ENCODE measurements around the gene KRT2. TPM values are rescaled to one million over a fixed set of nuclear protein-coding genes. Genes with fewer than 3 reads are reported as not detected.

Gene KRT2
- total RNA-seq, 2 donors from 2014 or later: not detected

DNA sequence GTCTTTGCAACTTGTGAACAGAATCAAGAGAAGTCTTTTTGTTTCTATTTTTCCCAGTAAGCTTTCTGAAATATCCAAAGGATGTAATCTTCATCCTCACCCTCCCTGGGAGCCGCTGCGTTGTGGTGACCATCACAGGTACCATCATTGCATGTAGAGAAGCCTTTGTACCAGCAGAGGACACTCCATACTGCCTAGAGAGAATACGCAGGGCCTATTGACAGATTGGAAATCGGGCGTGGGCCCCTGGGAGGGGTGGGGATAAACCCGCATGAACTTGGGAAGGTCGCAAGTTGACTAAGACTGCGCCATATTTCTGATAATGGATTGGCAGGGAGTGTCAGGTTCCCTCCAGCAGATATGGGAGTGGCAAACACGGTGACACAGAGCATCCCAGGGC is 15.5 kb upstream of the KRT2 start:
- 41 to 53% methylated on average over 9 of the region's 9 CpGs for WGBS, 2 donors
- no peak overlapping the region for H3K4me3 ChIP-seq
- H3K4me1 ChIP-seq: no peaks in the 10 kb centered on the region
- ATAC-seq: no peak
- H3K27ac ChIP-seq: no peak overlapping the region
- H3K9me3 ChIP-seq: no peaks in the 10 kb centered on the region
- no peaks in the 10 kb centered on the region for H3K36me3 ChIP-seq (replicated peaks in 1 of 2; ENCODE audit: insufficient read depth in 1 of 2, low read depth in 2 of 2)
- TF ChIP-seq, protein P1, sequence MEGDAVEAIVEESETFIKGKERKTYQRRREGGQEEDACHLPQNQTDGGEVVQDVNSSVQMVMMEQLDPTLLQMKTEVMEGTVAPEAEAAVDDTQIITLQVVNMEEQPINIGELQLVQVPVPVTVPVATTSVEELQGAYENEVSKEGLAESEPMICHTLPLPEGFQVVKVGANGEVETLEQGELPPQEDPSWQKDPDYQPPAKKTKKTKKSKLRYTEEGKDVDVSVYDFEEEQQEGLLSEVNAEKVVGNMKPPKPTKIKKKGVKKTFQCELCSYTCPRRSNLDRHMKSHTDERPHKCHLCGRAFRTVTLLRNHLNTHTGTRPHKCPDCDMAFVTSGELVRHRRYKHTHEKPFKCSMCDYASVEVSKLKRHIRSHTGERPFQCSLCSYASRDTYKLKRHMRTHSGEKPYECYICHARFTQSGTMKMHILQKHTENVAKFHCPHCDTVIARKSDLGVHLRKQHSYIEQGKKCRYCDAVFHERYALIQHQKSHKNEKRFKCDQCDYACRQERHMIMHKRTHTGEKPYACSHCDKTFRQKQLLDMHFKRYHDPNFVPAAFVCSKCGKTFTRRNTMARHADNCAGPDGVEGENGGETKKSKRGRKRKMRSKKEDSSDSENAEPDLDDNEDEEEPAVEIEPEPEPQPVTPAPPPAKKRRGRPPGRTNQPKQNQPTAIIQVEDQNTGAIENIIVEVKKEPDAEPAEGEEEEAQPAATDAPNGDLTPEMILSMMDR (IDR thresholded peaks at IDR 0.05): peak in 3 of 7 experiments; percentile 8 to 21 (median 18)
- no peak for TF ChIP-seq POLR2A (IDR thresholded peaks at IDR 0.05)
- intact Hi-C loops (cut with DNase I): no loop called here
- H3K27me3 ChIP-seq: no peaks in the 10 kb centered on the region
- no peak for DNase-seq

DNA sequence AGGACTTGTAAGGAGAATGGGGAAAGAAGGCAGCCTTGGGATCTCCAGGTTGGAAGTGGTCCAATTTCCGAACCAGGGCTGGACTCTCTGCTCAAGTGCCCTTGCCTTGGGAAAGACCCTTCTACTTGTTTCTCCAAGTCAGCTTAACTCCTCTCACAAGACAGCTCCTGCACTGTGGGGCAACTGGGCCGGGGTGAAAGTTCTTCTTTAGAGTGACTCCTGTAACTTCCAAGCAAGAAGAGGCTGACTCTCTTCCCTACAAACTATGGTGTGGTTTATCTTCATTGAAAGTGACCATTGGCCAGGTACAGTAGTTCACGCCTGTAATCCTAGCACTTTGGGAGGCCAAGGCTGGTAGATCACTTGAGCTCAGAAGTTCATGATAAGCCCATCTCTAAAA is 14.5 kb upstream of the KRT2 start:
- no peaks in the 10 kb centered on the region for H3K9me3 ChIP-seq
- intact Hi-C loops (cut with DNase I): no loop called here
- no peaks in the 10 kb centered on the region for H3K27me3 ChIP-seq
- DNase-seq (no peak), ATAC-seq (no peak)
- WGBS, 2 donors: 57 to 60% methylated on average over 2 to 3 of the region's 3 CpGs
- no peak for TF ChIP-seq POLR2A (IDR thresholded peaks at IDR 0.05)
- H3K27ac ChIP-seq: no peak overlapping the region
- no peaks in the 10 kb centered on the region for H3K36me3 ChIP-seq (replicated peaks in 1 of 2; ENCODE audit: insufficient read depth in 1 of 2, low read depth in 2 of 2)
- no peaks in the 10 kb centered on the region for H3K4me1 ChIP-seq
- H3K4me3 ChIP-seq: no peak overlapping the region

DNA sequence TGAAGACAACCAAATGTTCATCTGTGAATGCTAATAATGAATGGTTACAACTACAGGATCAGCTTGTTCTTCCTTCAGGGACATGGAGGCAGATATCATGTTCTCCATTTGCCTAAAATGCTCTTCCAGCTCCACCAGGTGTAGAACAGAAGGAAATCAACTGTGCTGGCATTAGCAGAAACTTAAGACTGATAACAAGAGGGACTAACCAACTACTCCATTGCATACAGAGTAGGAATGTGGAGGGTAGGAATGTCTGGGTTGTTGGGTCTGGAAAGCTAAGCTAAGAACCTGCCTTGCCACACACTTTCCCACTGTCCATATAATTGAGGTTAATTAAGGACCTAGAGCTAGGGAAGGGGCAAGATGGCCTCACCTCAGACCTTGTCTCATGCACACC is 11.4 kb upstream of the KRT2 start:
- Histone ChIP-seq H3K9me3 (no peaks in the 10 kb centered on the region), H3K4me1 (no peaks in the 10 kb centered on the region), H3K27ac (no peak overlapping the region), H3K36me3 (replicated peaks in 1 of 2; ENCODE audit: insufficient read depth in 1 of 2, low read depth in 2 of 2) (no peaks in the 10 kb centered on the region), H3K27me3 (no peaks in the 10 kb centered on the region), H3K4me3 (no peak overlapping the region)
- intact Hi-C loops (cut with DNase I): no loop called here
- TF ChIP-seq, protein P1 (IDR thresholded peaks at IDR 0.05): no peak
- TF ChIP-seq POLR2A (IDR thresholded peaks at IDR 0.05): no peak
- no peak for DNase-seq
- no peak for ATAC-seq

DNA sequence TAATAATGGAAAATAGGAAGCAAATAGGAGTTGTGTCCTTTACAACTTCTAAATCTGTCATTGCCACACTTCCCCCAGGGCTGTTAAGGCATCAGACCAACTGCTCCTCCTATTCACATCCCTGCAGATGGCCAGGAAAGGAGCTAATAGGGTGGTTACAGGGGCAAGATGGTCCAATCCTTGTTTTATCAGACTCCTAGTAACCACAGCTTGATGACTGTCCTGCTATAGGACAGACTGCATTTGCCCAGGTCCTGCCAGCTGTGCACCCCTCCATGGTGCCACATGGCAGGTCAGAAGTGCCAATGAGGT is 10.9 kb upstream of the KRT2 start:
- ATAC-seq (no peak), DNase-seq (no peak)
- H3K27ac ChIP-seq: no peak overlapping the region
- H3K27me3 ChIP-seq: no peaks in the 10 kb centered on the region
- intact Hi-C loops (cut with DNase I): no loop called here
- no peak overlapping the region for H3K4me3 ChIP-seq
- H3K36me3 ChIP-seq (replicated peaks in 1 of 2; ENCODE audit: insufficient read depth in 1 of 2, low read depth in 2 of 2): no peaks in the 10 kb centered on the region
- TF ChIP-seq, protein P1 (IDR thresholded peaks at IDR 0.05): no peak
- no peaks in the 10 kb centered on the region for H3K4me1 ChIP-seq
- no peaks in the 10 kb centered on the region for H3K9me3 ChIP-seq

DNA sequence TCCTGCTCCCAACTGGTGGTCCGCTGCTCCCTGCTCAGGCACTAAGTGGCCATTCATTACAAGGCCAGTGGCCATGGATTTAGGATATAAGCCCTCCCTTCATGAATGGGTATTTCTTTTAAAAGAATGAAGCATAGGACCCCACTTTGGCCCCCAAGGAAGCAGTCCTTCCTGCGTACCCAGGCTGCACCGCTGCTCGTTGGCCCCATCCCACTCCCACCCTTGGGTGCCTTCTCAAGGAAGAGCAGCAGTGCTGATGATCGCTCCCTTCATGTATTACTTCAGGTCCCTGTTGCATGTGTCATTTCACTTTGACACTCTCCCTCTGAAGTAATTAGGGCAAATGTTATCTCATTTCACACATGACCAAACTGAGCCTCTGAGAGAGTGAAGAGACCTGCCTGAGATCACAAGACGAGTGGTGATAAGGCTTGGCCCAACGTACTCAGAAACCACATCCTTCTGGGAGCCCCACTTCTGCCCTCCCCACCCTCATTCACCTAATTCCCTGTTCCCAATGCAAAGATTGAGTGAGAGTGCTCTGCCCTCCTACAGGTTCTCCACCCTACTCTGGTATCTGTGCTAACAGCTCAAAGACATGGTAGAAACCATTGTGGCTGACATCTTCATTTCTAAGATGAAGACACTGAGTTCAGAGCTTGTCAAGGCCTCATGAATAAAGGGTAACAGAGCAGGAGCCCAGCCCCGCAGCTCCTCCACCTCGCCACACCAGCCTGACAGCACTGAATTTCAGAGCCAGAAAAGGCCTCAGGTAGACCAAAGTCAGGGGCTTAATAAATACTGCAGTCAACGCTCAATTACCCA is 10.3 kb upstream of the KRT2 start:
- H3K27me3 ChIP-seq: no peaks in the 10 kb centered on the region
- no peaks in the 10 kb centered on the region for H3K36me3 ChIP-seq (replicated peaks in 1 of 2; ENCODE audit: insufficient read depth in 1 of 2, low read depth in 2 of 2)
- no peak for TF ChIP-seq POLR2A (IDR thresholded peaks at IDR 0.05)
- TF ChIP-seq, protein P1 (IDR thresholded peaks at IDR 0.05): no peak
- H3K4me1 ChIP-seq: no peaks in the 10 kb centered on the region
- WGBS, 2 donors: 68 to 84% methylated on average over 10 of the region's 10 CpGs
- intact Hi-C loops (cut with DNase I): no loop called here
- no peak for DNase-seq
- no peak for ATAC-seq
- no peak overlapping the region for H3K4me3 ChIP-seq
- no peak overlapping the region for H3K27ac ChIP-seq
- no peaks in the 10 kb centered on the region for H3K9me3 ChIP-seq

Measured in body of pancreas (tissue), 4 donors.